H1 (cell line): ENCODE measurements around the gene MLF1. TPM values are rescaled to one million over a fixed set of nuclear protein-coding genes. Genes with fewer than 3 reads are reported as not detected.

Source experiments
- CHD7 ChIP-seq: fragments of 300-600 bp; sonication (generic); IDR thresholded peaks from 2 replicates; pipeline ENCODE4 v1.7.1; 2012; ENCODE audit warnings: low read length, moderate library complexity, mild to moderate bottlenecking, inconsistent platforms; ENCODE audit not compliant: insufficient replicate concordance
- CTBP2 ChIP-seq: IDR thresholded peaks from 2 replicates; pipeline ENCODE4 v1.7.0; 2011; ENCODE audit warnings: borderline replicate concordance, mild to moderate bottlenecking, moderate library complexity, mixed read lengths, low read length; ENCODE audit not compliant: insufficient read depth, insufficient read length
- JUND ChIP-seq: IDR thresholded peaks from 2 replicates; pipeline ENCODE4 v1.6.1; 2011; ENCODE audit warnings: mild to moderate bottlenecking, improper control_type of control experiment, low read length
- RNF2 ChIP-seq: fragments of 200-900, 300-1000 bp; sonication (generic); IDR thresholded peaks from 2 replicates; pipeline ENCODE4 v1.7.1; 2016; ENCODE audit warnings: borderline replicate concordance, low read depth, mild to moderate bottlenecking, antibody characterized with exemption, low read length; ENCODE audit not compliant: poor library complexity, severe bottlenecking; ENCODE audit errors: missing control alignments
- SP2 ChIP-seq: IDR thresholded peaks from 2 replicates; pipeline ENCODE4 v1.6.1; 2012; ENCODE audit warnings: mild to moderate bottlenecking, low read length, inconsistent platforms
- polyA plus RNA-seq, 7 experiments: library from polyadenylated mRNA; depleted of rRNA in 3 of 7; stranded (reverse) in 5 of 7; unstranded in 2 of 7; fragments of >200 nt in 5 of 7; fragments of 200-250 nt in 2 of 7; gene quantifications; 1 replicate in 5 of 7; 2 replicates in 1 of 7; 4 replicates in 1 of 7; pipeline versions ENCODE4 v1.2.1 to v1.2.3, GENCODE V29; 2011 to 2013; ENCODE audit warnings: missing spikeins in 2 of 7, mixed read lengths in 2 of 7
- total RNA-seq: library from RNA; stranded (reverse); fragmentation: NEBNext Ultra II Directional; extraction: Animal tissue kit (Norgen Biotek cat#: 25700); gene quantifications from 2 replicates; pipeline ENCODE4 v1.2.1, GENCODE V29; 2021

MLF1 gene
- total and polyA plus RNA-seq, 2 of the 8 experiments (the other 6 are each of a cell fraction or from before 2014, with no cell fraction given), result 13.4 to 48.9 TPM

GRCh38 chr3:158625881-158626280 is 54.9 kb downstream of the MLF1 start (continued):
- no peak for TF ChIP-seq RNF2
- TF ChIP-seq CTBP2, result no peak
- TF ChIP-seq SP2, result no peak
- no peak for TF ChIP-seq CHD7
- TF ChIP-seq JUND, result no peak
- TF ChIP-seq, all 59 proteins: peak for 0
